ENCODE results near the gene TEF. TPM values are rescaled to one million over a fixed set of nuclear protein-coding genes. Genes with fewer than 3 reads are reported as not detected.

TEF gene
- total RNA-seq, 1 donor from 2014 or later, result 12.5 TPM

GRCh38 chr22:41446057-41446501 is 64.3 kb downstream of the TEF start:
- Histone ChIP-seq H3K4me1 (ENCODE audit: control insufficient read depth in 3 of 3, insufficient read depth in 3 of 3, low read length in 3 of 3) (peaks cover 34 to 45% (median 35%) of the 10 kb centered on the region in 3 donors), H3K36me3 (ENCODE audit: control insufficient read depth in 3 of 3, insufficient read depth in 3 of 3, low read length in 3 of 3) (peaks cover 7 to 14% (median 8%) of the 10 kb centered on the region in 3 donors), H3K9me3 (ENCODE audit: control insufficient read depth in 3 of 3, low read length in 3 of 3) (no peaks in the 10 kb centered on the region), H3K4me3 (ENCODE audit: low read length in 3 of 3) (peak overlapping the region; percentile 83 to 89 (median 85)), H3K27ac (ENCODE audit: low read depth, low read length) (peak overlapping the region; percentile 98), H3K27me3 (ENCODE audit: control insufficient read depth in 3 of 3, insufficient read depth in 3 of 3, low read length in 3 of 3) (no peaks in the 10 kb centered on the region), H3K9ac (ENCODE audit: low read depth in 1 of 3, low read length in 3 of 3) (peak overlapping the region; percentile 96 to 100 (median 98))

GRCh38 chr22:41446639-41447434 is 65.1 kb downstream of the TEF start, which contains the start of gene TOB2:
Gene TOB2, minus strand, starts transcription at chr22:41446801. Its CDS starts 9,456 bp downstream, at chr22:41437345.
- Histone ChIP-seq H3K9ac (ENCODE audit: low read depth in 1 of 3, low read length in 3 of 3) (peak within 1 kb of the TSS; percentile 98 to 100 (median 98)), H3K27me3 (ENCODE audit: control insufficient read depth in 3 of 3, insufficient read depth in 3 of 3, low read length in 3 of 3) (no peaks in the 10 kb centered on the region), H3K4me1 (ENCODE audit: control insufficient read depth in 3 of 3, insufficient read depth in 3 of 3, low read length in 3 of 3) (peaks cover 29 to 40% (median 31%) of the 10 kb centered on the region in 3 donors), H3K27ac (ENCODE audit: low read depth, low read length) (peak within 1 kb of the TSS; percentile 98), H3K4me3 (ENCODE audit: low read length in 3 of 3) (peak within 1 kb of the TSS; percentile 83 to 89 (median 89)), H3K9me3 (ENCODE audit: control insufficient read depth in 3 of 3, low read length in 3 of 3) (no peaks in the 10 kb centered on the region), H3K36me3 (ENCODE audit: control insufficient read depth in 3 of 3, insufficient read depth in 3 of 3, low read length in 3 of 3) (peaks cover 7 to 14% (median 8%) of the 10 kb centered on the region in 3 donors)

- Histone ChIP-seq H3K36me3 (ENCODE audit: control insufficient read depth in 3 of 3, insufficient read depth in 3 of 3, low read length in 3 of 3) (peaks cover 7 to 14% (median 8%) of the 10 kb centered on the region in 3 donors), H3K9ac (ENCODE audit: low read depth in 1 of 3, low read length in 3 of 3) (peak overlapping the region; percentile 98 to 100 (median 98)), H3K4me1 (ENCODE audit: control insufficient read depth in 3 of 3, insufficient read depth in 3 of 3, low read length in 3 of 3) (peaks cover 22 to 33% (median 23%) of the 10 kb centered on the region in 3 donors), H3K9me3 (ENCODE audit: control insufficient read depth in 3 of 3, low read length in 3 of 3) (no peaks in the 10 kb centered on the region), H3K27ac (ENCODE audit: low read depth, low read length) (peak overlapping the region; percentile 98), H3K27me3 (ENCODE audit: control insufficient read depth in 3 of 3, insufficient read depth in 3 of 3, low read length in 3 of 3) (no peaks in the 10 kb centered on the region), H3K4me3 (ENCODE audit: low read length in 3 of 3) (peak overlapping the region; percentile 83 to 89 (median 89))
Measured at GRCh38 chr22:41447435-41448188, 65.9 kb downstream of the TEF start.

- H3K36me3 ChIP-seq (ENCODE audit: control insufficient read depth in 3 of 3, insufficient read depth in 3 of 3, low read length in 3 of 3), result peaks cover under 1 to 9% (median under 1%) of the 10 kb centered on the region in 3 donors
- H3K9me3 ChIP-seq (ENCODE audit: control insufficient read depth in 3 of 3, low read length in 3 of 3), result no peaks in the 10 kb centered on the region
- peaks cover 15 to 26% (median 16%) of the 10 kb centered on the region in 3 donors for H3K4me1 ChIP-seq (ENCODE audit: control insufficient read depth in 3 of 3, insufficient read depth in 3 of 3, low read length in 3 of 3)
- peak overlapping the region; percentile 83 to 89 (median 89) for H3K4me3 ChIP-seq (ENCODE audit: low read length in 3 of 3)
- H3K9ac ChIP-seq (ENCODE audit: low read depth in 1 of 3, low read length in 3 of 3), result peak overlapping the region; percentile 98 to 100 (median 98)
- peak overlapping the region; percentile 98 for H3K27ac ChIP-seq (ENCODE audit: low read depth, low read length)
- H3K27me3 ChIP-seq (ENCODE audit: control insufficient read depth in 3 of 3, insufficient read depth in 3 of 3, low read length in 3 of 3), result no peaks in the 10 kb centered on the region
Measured at GRCh38 chr22:41448189-41448808, 66.6 kb downstream of the TEF start.

Small RNA genes lying within 50 kb of the gene (small RNA-seq; reads per million reads assigned to genes)
- not detected for gene RNU6-495P

Other genes starting within 250 kb of the TEF start
- 9.4 TPM for gene L3MBTL2, start 176.6 kb upstream of the TEF start, total RNA-seq
- 2.1 TPM for gene CHADL, start 141.0 kb upstream of the TEF start, total RNA-seq
- 10.4 TPM for gene RANGAP1, start 95.8 kb upstream of the TEF start, total RNA-seq
- gene ZC3H7B, start 80.4 kb upstream of the TEF start, total RNA-seq, result 20.4 TPM
- gene TOB2, start 64.9 kb downstream of the TEF start, total RNA-seq, result 15.1 TPM
- gene PHF5A, start 86.8 kb downstream of the TEF start, total RNA-seq, result 43.8 TPM
- gene ACO2, start 87.2 kb downstream of the TEF start, total RNA-seq, result 110 TPM
- gene POLR3H, start 162.5 kb downstream of the TEF start, total RNA-seq, result 12.0 TPM
- 0.52 TPM for gene CSDC2, start 179.1 kb downstream of the TEF start, total RNA-seq
- gene PMM1, start 207.9 kb downstream of the TEF start, total RNA-seq, result 10.4 TPM
- 5.7 TPM for gene DESI1, start 239.1 kb downstream of the TEF start, total RNA-seq
- gene XRCC6, start 239.4 kb downstream of the TEF start, total RNA-seq, result 287 TPM